Trophoblast cell (in vitro differentiated cells and primary cell): ENCODE results near the gene ELN.

ENCODE experiments used
- DNase-seq, 2 donors: peaks; one replicate each; pipeline ENCODE4 v3.0.0-alpha.2; 2016
- H2AFZ ChIP-seq: 2 replicates; pipeline ENCODE4 v1.6.1; 2013; ENCODE audit warnings: low read length, moderate library complexity, mild to moderate bottlenecking; ENCODE audit not compliant: insufficient read depth, poor library complexity
- H2AK5ac ChIP-seq: 2 replicates; pipeline ENCODE4 v1.6.1; 2013; ENCODE audit warnings: mild to moderate bottlenecking, low read length
- H2BK120ac ChIP-seq: 2 replicates; pipeline ENCODE4 v1.6.1; 2013; ENCODE audit warnings: low read length, mild to moderate bottlenecking, moderate library complexity; ENCODE audit not compliant: insufficient read depth, poor library complexity
- H2BK12ac ChIP-seq: 2 replicates; pipeline ENCODE4 v1.6.1; 2013; ENCODE audit warnings: mild to moderate bottlenecking, low read length, moderate library complexity
- H2BK5ac ChIP-seq: 2 replicates; pipeline ENCODE4 v1.6.1; 2013; ENCODE audit warnings: low read length, low read depth, moderate library complexity, mild to moderate bottlenecking; ENCODE audit not compliant: poor library complexity
- H3K14ac ChIP-seq: 2 replicates; pipeline ENCODE4 v1.6.1; 2013; ENCODE audit warnings: mild to moderate bottlenecking, low read length
- H3K18ac ChIP-seq: 2 replicates; pipeline ENCODE4 v1.6.1; 2013; ENCODE audit warnings: mild to moderate bottlenecking, low read length
- H3K23ac ChIP-seq: 2 replicates; pipeline ENCODE4 v1.6.1; 2013; ENCODE audit warnings: low read length
- H3K27ac ChIP-seq: 2 replicates; pipeline ENCODE4 v1.5.1; 2013; ENCODE audit warnings: low read depth, mild to moderate bottlenecking, inconsistent platforms, low read length, moderate library complexity
- H3K27me3 ChIP-seq: 2 replicates; pipeline ENCODE4 v1.6.1; 2013; ENCODE audit warnings: inconsistent platforms, mild to moderate bottlenecking, low read length, moderate library complexity; ENCODE audit not compliant: insufficient read depth
- H3K36me3 ChIP-seq, 2 experiments: 1 replicate in 1 of 2; 2 replicates in 1 of 2; pipeline ENCODE4 v1.6.1; 2013; ENCODE audit warnings: low read length in 2 of 2, mild to moderate bottlenecking in 2 of 2, moderate library complexity in 1 of 2; ENCODE audit not compliant: insufficient read depth in 2 of 2, control insufficient read depth in 1 of 2
- H3K4ac ChIP-seq: 2 replicates; pipeline ENCODE4 v1.6.1; 2013; ENCODE audit warnings: low read depth, mild to moderate bottlenecking, low read length, moderate library complexity
- H3K4me1 ChIP-seq, 2 experiments: 1 replicate in 1 of 2; 2 replicates in 1 of 2; pipeline ENCODE4 v1.6.1; 2013; ENCODE audit warnings: low read length in 2 of 2, mild to moderate bottlenecking in 2 of 2, moderate library complexity in 1 of 2; ENCODE audit not compliant: insufficient read depth in 2 of 2, control insufficient read depth in 1 of 2
- H3K4me2 ChIP-seq: 2 replicates; pipeline ENCODE4 v1.6.1; 2013; ENCODE audit warnings: inconsistent platforms, mild to moderate bottlenecking, low read length, moderate library complexity
- H3K4me3 ChIP-seq: 2 replicates; pipeline ENCODE4 v1.5.1; 2013; ENCODE audit warnings: mild to moderate bottlenecking, low read depth, low read length, inconsistent platforms
- H3K79me1 ChIP-seq: one replicate; pipeline ENCODE4 v1.6.1; 2013; ENCODE audit warnings: low read length
- H3K79me2 ChIP-seq: 2 replicates; pipeline ENCODE4 v1.6.1; 2013; ENCODE audit warnings: low read length, mild to moderate bottlenecking; ENCODE audit not compliant: control insufficient read depth, insufficient read depth, poor library complexity
- H3K9ac ChIP-seq: 2 replicates; pipeline ENCODE4 v1.6.1; 2013; ENCODE audit warnings: mild to moderate bottlenecking, low read length
- H3K9me3 ChIP-seq: 2 replicates; pipeline ENCODE4 v1.6.1; 2013; ENCODE audit warnings: low read depth, mild to moderate bottlenecking, control low read depth, inconsistent platforms, low read length; ENCODE audit not compliant: insufficient read depth
- H4K12ac ChIP-seq: 2 replicates; pipeline ENCODE4 v1.6.1; 2013; ENCODE audit warnings: low read depth, mild to moderate bottlenecking, low read length, moderate library complexity
- H4K8ac ChIP-seq: 2 replicates; pipeline ENCODE4 v1.6.1; 2013; ENCODE audit warnings: low read depth, mild to moderate bottlenecking, low read length, moderate library complexity
- H4K91ac ChIP-seq: one replicate; pipeline ENCODE4 v1.6.1; 2013; ENCODE audit warnings: low read depth, mild to moderate bottlenecking, low read length, moderate library complexity
- WGBS: extraction: QIAGEN DNeasy Blood & Tissue Kit; methylation state at CpG from one replicate; pipeline ENCODE4 v1.1.7; 2013; ENCODE audit warnings: missing lambda C conversion rate; ENCODE audit not compliant: insufficient read length, insufficient coverage; ENCODE audit errors: extremely low coverage; 5-methylcytosine and 5-hydroxymethylcytosine counted together

Gene ELN

GRCh38 chr7:73995821-73996511 lies 32.0 kb upstream of the ELN start:
- H2BK120ac ChIP-seq: no peak overlapping the region
- H3K9me3 ChIP-seq: peaks cover 10% of the 10 kb centered on the region
- no peak overlapping the region for H3K4me2 ChIP-seq
- H2BK5ac ChIP-seq: no peak overlapping the region
- no peak overlapping the region for H2AK5ac ChIP-seq
- H4K12ac ChIP-seq: no peak overlapping the region
- H3K36me3 ChIP-seq: no peaks in the 10 kb centered on the region
- no peak overlapping the region for H3K23ac ChIP-seq
- H3K27ac ChIP-seq: no peak overlapping the region
- no peak for DNase-seq
- no peak overlapping the region for H4K91ac ChIP-seq
- H2AFZ ChIP-seq: no peak overlapping the region
- no CpG with 5 or more reads among the region's 3 CpGs for WGBS
- H3K27me3 ChIP-seq: no peaks in the 10 kb centered on the region
- no peak overlapping the region for H4K8ac ChIP-seq
- H3K4ac ChIP-seq: no peak overlapping the region
- H3K79me2 ChIP-seq: no peaks in the 10 kb centered on the region
- H3K4me1 ChIP-seq: peaks cover 0 to 9% of the 10 kb centered on the region in 2 experiments
- H3K79me1 ChIP-seq: no peaks in the 10 kb centered on the region
- H3K4me3 ChIP-seq: no peak overlapping the region
- no peak overlapping the region for H3K9ac ChIP-seq
- no peak overlapping the region for H3K18ac ChIP-seq
- no peak overlapping the region for H3K14ac ChIP-seq
- no peak overlapping the region for H2BK12ac ChIP-seq

- no peak overlapping the region for H4K12ac ChIP-seq
- no peaks in the 10 kb centered on the region for H3K79me2 ChIP-seq
- H3K27ac ChIP-seq: no peak overlapping the region
- H2BK12ac ChIP-seq: no peak overlapping the region
- peaks cover 0 to 4% of the 10 kb centered on the region in 2 experiments for H3K4me1 ChIP-seq
- H4K91ac ChIP-seq: no peak overlapping the region
- no peaks in the 10 kb centered on the region for H3K36me3 ChIP-seq
- H3K14ac ChIP-seq: no peak overlapping the region
- no peaks in the 10 kb centered on the region for H3K79me1 ChIP-seq
- no peak overlapping the region for H4K8ac ChIP-seq
- H2AK5ac ChIP-seq: no peak overlapping the region
- no peak overlapping the region for H2AFZ ChIP-seq
- no peak overlapping the region for H3K4me3 ChIP-seq
- no peak overlapping the region for H2BK5ac ChIP-seq
- peaks cover 10% of the 10 kb centered on the region for H3K9me3 ChIP-seq
- no peak overlapping the region for H3K4ac ChIP-seq
- H3K23ac ChIP-seq: no peak overlapping the region
- no peak overlapping the region for H3K4me2 ChIP-seq
- DNase-seq: no peak
- no peaks in the 10 kb centered on the region for H3K27me3 ChIP-seq
- no peak overlapping the region for H2BK120ac ChIP-seq
- WGBS: no CpG with 5 or more reads among the region's 7 CpGs
- no peak overlapping the region for H3K18ac ChIP-seq
- H3K9ac ChIP-seq: no peak overlapping the region
Measured at GRCh38 chr7:73997056-73997455, 30.9 kb upstream of the ELN start.

DNA sequence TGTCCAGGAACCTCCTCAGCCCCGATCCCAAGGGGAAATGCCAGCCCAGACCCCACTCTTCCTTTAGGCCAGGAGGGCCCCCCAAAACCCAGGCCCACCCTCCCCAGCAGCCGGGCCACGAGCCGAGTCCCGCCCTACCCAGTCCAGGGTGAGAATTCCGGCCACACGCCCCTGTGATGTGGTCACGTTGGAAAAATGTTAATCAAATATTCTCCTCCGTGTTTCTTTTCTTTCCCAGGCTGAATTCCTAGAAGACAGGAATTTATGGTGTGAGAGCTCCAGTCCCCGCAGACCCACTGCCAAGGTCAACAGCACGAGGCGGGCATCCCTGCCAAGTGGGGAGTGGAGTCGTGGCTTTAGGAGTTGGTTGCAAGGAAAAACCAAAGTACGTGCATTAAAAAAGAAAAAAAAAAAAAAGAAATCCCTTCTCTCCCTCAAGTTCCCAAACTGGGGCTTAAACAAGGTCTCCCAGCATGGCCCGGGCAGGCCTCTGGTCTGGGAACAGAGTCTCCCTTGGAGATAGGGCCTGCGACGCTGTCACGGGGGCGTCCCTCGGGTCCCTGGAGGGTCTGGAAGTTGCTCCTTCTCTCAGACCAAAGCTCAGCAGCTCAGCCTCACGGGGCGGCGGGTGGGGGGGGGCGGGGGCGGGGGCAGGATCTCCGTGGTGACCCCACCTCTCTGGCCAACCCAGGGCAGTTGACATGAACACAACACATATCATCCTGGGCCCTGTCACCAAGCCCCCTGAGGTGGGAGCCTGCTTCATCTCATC lies 28.1 kb upstream of the ELN start:
- Histone ChIP-seq H3K4ac (no peak overlapping the region), H2AFZ (no peak overlapping the region), H3K36me3 (no peaks in the 10 kb centered on the region), H3K18ac (no peak overlapping the region), H3K4me3 (no peak overlapping the region), H2BK12ac (no peak overlapping the region), H4K12ac (no peak overlapping the region), H3K14ac (no peak overlapping the region), H2BK5ac (no peak overlapping the region), H2AK5ac (no peak overlapping the region), H3K23ac (no peak overlapping the region), H4K8ac (no peak overlapping the region), H3K79me2 (no peaks in the 10 kb centered on the region), H3K9ac (no peak overlapping the region), H2BK120ac (no peak overlapping the region), H3K27ac (no peak overlapping the region), H4K91ac (no peak overlapping the region), H3K4me2 (no peak overlapping the region), H3K9me3 (peaks cover 4% of the 10 kb centered on the region), H3K4me1 (no peaks in the 10 kb centered on the region), H3K79me1 (no peaks in the 10 kb centered on the region), H3K27me3 (no peaks in the 10 kb centered on the region)
- no CpG with 5 or more reads among the region's 26 CpGs for WGBS
- no peak for DNase-seq

DNA sequence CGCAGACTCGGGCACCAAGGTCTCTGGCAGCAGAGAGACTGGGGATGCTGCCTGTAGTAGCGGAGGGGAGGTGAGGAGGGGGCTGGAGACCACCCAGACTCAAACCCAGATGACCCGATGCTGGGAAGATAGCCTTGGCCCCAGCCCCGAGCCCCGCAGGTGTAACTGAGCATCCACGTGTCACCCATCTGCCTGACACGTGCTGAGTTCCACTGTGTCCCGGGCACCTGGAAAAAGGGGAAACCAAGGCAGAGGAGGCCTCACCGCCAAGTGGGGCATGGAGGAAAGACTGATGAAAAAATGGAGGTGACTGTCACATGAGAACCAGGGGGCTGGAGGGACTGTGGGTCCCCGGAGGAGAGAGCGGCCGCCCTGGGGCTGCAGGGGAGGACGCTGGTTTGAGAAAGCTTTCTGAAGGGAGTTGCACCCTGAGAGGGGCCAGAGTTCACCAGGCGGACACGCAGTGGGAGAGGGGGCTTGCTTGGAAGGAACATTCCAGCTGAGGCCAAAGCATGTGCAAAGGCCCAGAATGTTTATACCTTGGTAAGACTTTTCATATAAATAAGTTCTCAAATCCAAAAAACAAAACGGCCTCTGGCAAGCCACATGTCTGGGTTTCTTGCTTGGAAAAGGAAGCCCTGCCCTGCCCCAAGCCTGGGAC lies 27.4 kb upstream of the ELN start:
- Histone ChIP-seq H2BK5ac (no peak overlapping the region), H3K9me3 (peaks cover 3% of the 10 kb centered on the region), H4K12ac (no peak overlapping the region), H3K79me2 (no peaks in the 10 kb centered on the region), H4K91ac (no peak overlapping the region), H3K4me1 (no peaks in the 10 kb centered on the region), H2AK5ac (no peak overlapping the region), H2BK12ac (no peak overlapping the region), H3K4me2 (no peak overlapping the region), H3K27me3 (no peaks in the 10 kb centered on the region), H3K79me1 (no peaks in the 10 kb centered on the region), H4K8ac (no peak overlapping the region), H3K18ac (no peak overlapping the region), H3K27ac (no peak overlapping the region), H2BK120ac (no peak overlapping the region), H3K4ac (no peak overlapping the region), H2AFZ (no peak overlapping the region), H3K36me3 (no peaks in the 10 kb centered on the region), H3K4me3 (no peak overlapping the region), H3K14ac (no peak overlapping the region), H3K9ac (no peak overlapping the region), H3K23ac (no peak overlapping the region)
- no CpG with 5 or more reads among the region's 17 CpGs for WGBS
- no peak for DNase-seq
